Fibroblast of lung (primary cell): Measurements from ENCODE around the gene CNOT1. TPM values are rescaled to one million over a fixed set of nuclear protein-coding genes. Genes with fewer than 3 reads are reported as not detected.

Experiments used
- DNase-seq, 2 donors: peaks; one replicate each; pipeline versions ENCODE4 v3.0.0 to v3.0.0-alpha.2; 2010; ENCODE audit warnings: low read depth in 2 of 2
- H2AFZ ChIP-seq: 2 replicates; pipeline ENCODE4 v1.5.1; 2012; ENCODE audit warnings: low read length, control low read depth, inconsistent platforms
- H3K27ac ChIP-seq: 2 replicates; pipeline ENCODE4 v1.5.1; 2011; ENCODE audit warnings: low read length, control low read depth; ENCODE audit not compliant: insufficient read depth
- H3K27me3 ChIP-seq: 2 replicates; pipeline ENCODE4 v1.5.1; 2011; ENCODE audit warnings: mild to moderate bottlenecking, low read length; ENCODE audit not compliant: control insufficient read depth, insufficient read depth
- H3K36me3 ChIP-seq: 2 replicates; pipeline ENCODE4 v1.5.1; 2011; ENCODE audit warnings: low read length; ENCODE audit not compliant: control insufficient read depth, insufficient read depth
- H3K4me1 ChIP-seq: 2 replicates; pipeline ENCODE4 v1.5.1; 2011; ENCODE audit warnings: low read length; ENCODE audit not compliant: control insufficient read depth, insufficient read depth; ENCODE audit errors: extremely low read depth
- H3K4me2 ChIP-seq: 2 replicates; pipeline ENCODE4 v1.5.1; 2011; ENCODE audit warnings: low read length, control low read depth; ENCODE audit not compliant: insufficient read depth; ENCODE audit errors: extremely low read depth
- H3K4me3 ChIP-seq, 4 experiments: fragments of 200-600 bp in 1 of 4; sonication (generic) in 1 of 4; replicated peaks in 1 of 4; 2 replicates each; pipeline ENCODE4 v1.5.1; 2011 to 2016; ENCODE audit warnings: low read length in 4 of 4, low read depth in 3 of 4, mild to moderate bottlenecking in 3 of 4, control low read depth in 2 of 4, inconsistent platforms in 1 of 4, mixed read lengths in 1 of 4; ENCODE audit not compliant: insufficient read depth in 1 of 4; ENCODE audit errors: control extremely low read depth in 1 of 4
- H3K79me2 ChIP-seq: 2 replicates; pipeline ENCODE4 v1.5.1; 2012; ENCODE audit warnings: mild to moderate bottlenecking, low read length, inconsistent platforms; ENCODE audit not compliant: control insufficient read depth, insufficient read depth
- H3K9ac ChIP-seq: 2 replicates; pipeline ENCODE4 v1.5.1; 2011; ENCODE audit warnings: mild to moderate bottlenecking, low read length, control low read depth; ENCODE audit not compliant: insufficient read depth
- H3K9me3 ChIP-seq: 2 replicates; pipeline ENCODE4 v1.5.1; 2012; ENCODE audit warnings: low read depth, low read length; ENCODE audit not compliant: control insufficient read depth, insufficient read depth
- H4K20me1 ChIP-seq: 2 replicates; pipeline ENCODE4 v1.5.1; 2011; ENCODE audit warnings: low read length; ENCODE audit not compliant: control insufficient read depth, insufficient read depth; ENCODE audit errors: extremely low read depth
- EZH2 ChIP-seq: IDR thresholded peaks from 2 replicates; pipeline ENCODE4 v1.5.1; 2012; ENCODE audit warnings: low read length, control low read depth, mild to moderate bottlenecking; ENCODE audit errors: missing control alignments
- polyA plus RNA-seq, 2 donors: library from polyadenylated mRNA; depleted of rRNA in 1 of 2; stranded (reverse) in 1 of 2; unstranded in 1 of 2; fragments of >200 nt; gene quantifications; 2 replicates each; pipeline ENCODE4 v1.2.1, GENCODE V29; 2011 to 2012; ENCODE audit warnings: missing spikeins in 1 of 2
- total RNA-seq: library from RNA; depleted of rRNA; stranded (reverse); fragments of >200 nt; gene quantifications from 2 replicates; pipeline ENCODE4 v1.2.1, GENCODE V29; 2014
- TF ChIP-seq, protein P1 (sequence below), 2 donors: IDR thresholded peaks in 1 of 2; conservative IDR thresholded peaks in 1 of 2; 1 replicate in 1 of 2; 2 replicates in 1 of 2; pipeline ENCODE4 v1.5.1; 2011 to 2012; ENCODE audit warnings: low read length in 2 of 2, control low read depth in 1 of 2, inconsistent platforms in 1 of 2, low read depth in 1 of 2, mild to moderate bottlenecking in 1 of 2

CNOT1 gene
- total and polyA plus RNA-seq, 2 donors (not counting 1 experiment from before 2014, with no cell fraction given) = 59.0 to 162 TPM

DNA sequence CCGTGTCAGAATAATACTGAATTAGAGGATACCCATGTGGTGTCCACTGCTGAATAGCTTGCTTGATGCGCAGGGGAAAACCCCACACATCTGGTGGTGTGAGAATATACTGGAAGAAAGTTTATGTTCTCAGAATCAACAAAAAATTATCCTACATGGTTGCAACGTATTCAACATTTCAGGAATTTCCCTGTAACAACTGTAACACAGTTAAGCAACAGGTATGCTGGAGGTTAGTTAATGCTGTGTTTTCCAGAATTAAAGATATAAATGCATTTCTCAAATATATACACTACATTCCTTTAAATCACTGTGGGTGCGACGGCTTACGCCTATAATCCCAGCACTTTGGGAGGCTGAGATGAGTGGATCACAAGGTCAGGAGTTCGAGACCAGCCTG lies 5.4 kb downstream of the CNOT1 start:
- no peak overlapping the region for H2AFZ ChIP-seq
- DNase-seq = no peak
- H3K9ac ChIP-seq = no peak overlapping the region
- peaks cover 5% of the 10 kb centered on the region for H3K36me3 ChIP-seq
- no peaks in the 10 kb centered on the region for H4K20me1 ChIP-seq
- H3K4me2 ChIP-seq = no peak overlapping the region
- TF ChIP-seq, protein P1, sequence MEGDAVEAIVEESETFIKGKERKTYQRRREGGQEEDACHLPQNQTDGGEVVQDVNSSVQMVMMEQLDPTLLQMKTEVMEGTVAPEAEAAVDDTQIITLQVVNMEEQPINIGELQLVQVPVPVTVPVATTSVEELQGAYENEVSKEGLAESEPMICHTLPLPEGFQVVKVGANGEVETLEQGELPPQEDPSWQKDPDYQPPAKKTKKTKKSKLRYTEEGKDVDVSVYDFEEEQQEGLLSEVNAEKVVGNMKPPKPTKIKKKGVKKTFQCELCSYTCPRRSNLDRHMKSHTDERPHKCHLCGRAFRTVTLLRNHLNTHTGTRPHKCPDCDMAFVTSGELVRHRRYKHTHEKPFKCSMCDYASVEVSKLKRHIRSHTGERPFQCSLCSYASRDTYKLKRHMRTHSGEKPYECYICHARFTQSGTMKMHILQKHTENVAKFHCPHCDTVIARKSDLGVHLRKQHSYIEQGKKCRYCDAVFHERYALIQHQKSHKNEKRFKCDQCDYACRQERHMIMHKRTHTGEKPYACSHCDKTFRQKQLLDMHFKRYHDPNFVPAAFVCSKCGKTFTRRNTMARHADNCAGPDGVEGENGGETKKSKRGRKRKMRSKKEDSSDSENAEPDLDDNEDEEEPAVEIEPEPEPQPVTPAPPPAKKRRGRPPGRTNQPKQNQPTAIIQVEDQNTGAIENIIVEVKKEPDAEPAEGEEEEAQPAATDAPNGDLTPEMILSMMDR (conservative IDR thresholded peaks at IDR 0.05 in 1 of 2, IDR thresholded peaks at IDR 0.05 in 1 of 2; ENCODE audit: low read depth in 1 of 2, low read length in 2 of 2) = no peak
- no peak for TF ChIP-seq EZH2
- no peaks in the 10 kb centered on the region for H3K27me3 ChIP-seq
- no peak overlapping the region for H3K27ac ChIP-seq
- no peak overlapping the region for H3K4me3 ChIP-seq
- H3K79me2 ChIP-seq = peaks cover 81% of the 10 kb centered on the region
- H3K9me3 ChIP-seq = no peaks in the 10 kb centered on the region
- H3K4me1 ChIP-seq = no peaks in the 10 kb centered on the region

DNA sequence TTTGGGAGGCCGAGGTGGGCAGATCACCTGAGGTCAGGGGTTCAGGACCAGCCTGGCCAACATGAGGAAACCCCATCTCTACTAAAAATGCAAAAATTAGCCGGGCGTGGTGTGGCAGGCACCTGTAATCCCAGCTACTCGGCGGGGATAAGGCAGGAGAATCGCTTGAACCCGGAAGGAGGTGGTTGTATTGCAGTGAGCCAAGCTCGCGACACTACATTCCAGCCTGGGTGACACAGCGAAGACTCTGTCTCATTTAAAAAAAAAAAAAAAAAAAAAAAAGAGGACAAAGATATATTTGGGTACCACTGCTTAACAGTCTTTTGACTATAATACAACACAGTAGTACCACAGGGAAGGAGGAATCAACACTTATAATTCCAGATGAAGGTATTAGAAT lies 9.2 kb downstream of the CNOT1 start:
- no peak overlapping the region for H3K9ac ChIP-seq
- peaks cover 7% of the 10 kb centered on the region for H3K36me3 ChIP-seq
- H3K27me3 ChIP-seq = no peaks in the 10 kb centered on the region
- no peak overlapping the region for H3K4me2 ChIP-seq
- no peak overlapping the region for H3K4me3 ChIP-seq
- no peaks in the 10 kb centered on the region for H3K4me1 ChIP-seq
- no peak for DNase-seq
- H3K79me2 ChIP-seq = peaks cover 76% of the 10 kb centered on the region
- no peak overlapping the region for H3K27ac ChIP-seq
- no peaks in the 10 kb centered on the region for H3K9me3 ChIP-seq
- H4K20me1 ChIP-seq = no peaks in the 10 kb centered on the region
- TF ChIP-seq EZH2 = no peak
- TF ChIP-seq, protein P1 (conservative IDR thresholded peaks at IDR 0.05 in 1 of 2, IDR thresholded peaks at IDR 0.05 in 1 of 2; ENCODE audit: low read depth in 1 of 2, low read length in 2 of 2) = no peak
- no peak overlapping the region for H2AFZ ChIP-seq

DNA sequence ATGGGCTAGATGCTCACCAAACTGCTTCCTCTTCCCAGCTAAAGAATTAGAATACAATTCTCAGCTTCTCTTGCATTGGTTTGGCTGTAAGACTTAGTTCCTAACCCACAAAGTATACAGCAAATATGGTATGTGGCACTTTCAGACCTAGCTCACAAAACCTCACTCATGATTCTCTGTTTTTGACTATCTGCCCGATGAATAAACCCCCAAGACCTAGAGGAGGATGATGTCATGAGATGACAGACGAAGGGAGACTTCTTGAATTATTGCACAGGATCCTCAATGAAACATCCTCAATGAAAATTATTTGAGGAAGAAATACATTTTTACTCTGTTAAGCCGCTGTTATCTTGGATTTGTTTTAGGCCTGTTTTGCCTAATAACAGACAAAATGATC lies 14.3 kb downstream of the CNOT1 start:
- DNase-seq = peak in 1 of 2 donors; percentile 24
- Histone ChIP-seq H3K4me1 (peaks cover 2% of the 10 kb centered on the region), H3K4me2 (no peak overlapping the region), H3K79me2 (peaks cover 72% of the 10 kb centered on the region), H3K9ac (no peak overlapping the region), H3K4me3 (no peak overlapping the region), H4K20me1 (no peaks in the 10 kb centered on the region), H3K27me3 (no peaks in the 10 kb centered on the region), H2AFZ (no peak overlapping the region), H3K9me3 (no peaks in the 10 kb centered on the region), H3K27ac (no peak overlapping the region), H3K36me3 (peaks cover 2% of the 10 kb centered on the region)
- TF ChIP-seq, protein P1 (conservative IDR thresholded peaks at IDR 0.05 in 1 of 2, IDR thresholded peaks at IDR 0.05 in 1 of 2; ENCODE audit: low read depth in 1 of 2, low read length in 2 of 2) = no peak
